GM19328 (cell line): ENCODE data around the gene KAZN.

Source experiments
- ATAC-seq: cut with Tn5 transposase; IDR thresholded peaks from one replicate; pipeline ENCODE4 v1.9.1; 2021; ENCODE audit warnings: mild to moderate bottlenecking, moderate library complexity; ENCODE audit not compliant: unreplicated experiment

The KAZN gene

DNA sequence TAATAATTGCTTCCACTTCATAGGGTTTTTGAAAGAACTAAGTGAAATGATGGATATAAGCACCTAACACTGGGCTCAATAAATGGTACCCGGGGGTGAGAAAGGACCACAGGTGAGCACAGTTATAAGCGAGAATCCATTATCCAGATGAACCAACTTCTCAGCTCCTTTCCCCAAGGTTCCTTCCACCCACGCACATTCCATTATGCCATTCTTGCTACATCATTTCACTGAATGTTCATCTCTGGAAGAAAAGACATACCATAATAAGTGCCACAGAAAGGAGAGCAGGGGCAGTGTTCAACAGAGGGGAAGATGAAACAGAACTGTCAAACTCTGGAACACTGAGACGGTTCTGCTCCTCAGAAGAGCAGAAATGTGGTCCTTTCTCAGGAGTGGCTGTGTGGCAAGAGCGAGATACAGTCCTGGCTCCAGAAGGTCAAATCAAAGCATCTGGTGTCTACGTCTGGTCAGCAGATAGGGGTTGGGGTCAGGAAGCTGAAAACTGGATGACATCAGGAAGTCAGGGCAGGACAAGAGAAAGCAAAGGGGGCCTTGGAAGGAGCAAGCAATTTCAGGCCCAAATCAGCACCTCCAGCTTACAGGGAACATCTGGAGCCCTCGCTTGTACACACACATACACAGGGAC lies 299.6 kb downstream of the KAZN start:
- ATAC-seq = no peak

DNA sequence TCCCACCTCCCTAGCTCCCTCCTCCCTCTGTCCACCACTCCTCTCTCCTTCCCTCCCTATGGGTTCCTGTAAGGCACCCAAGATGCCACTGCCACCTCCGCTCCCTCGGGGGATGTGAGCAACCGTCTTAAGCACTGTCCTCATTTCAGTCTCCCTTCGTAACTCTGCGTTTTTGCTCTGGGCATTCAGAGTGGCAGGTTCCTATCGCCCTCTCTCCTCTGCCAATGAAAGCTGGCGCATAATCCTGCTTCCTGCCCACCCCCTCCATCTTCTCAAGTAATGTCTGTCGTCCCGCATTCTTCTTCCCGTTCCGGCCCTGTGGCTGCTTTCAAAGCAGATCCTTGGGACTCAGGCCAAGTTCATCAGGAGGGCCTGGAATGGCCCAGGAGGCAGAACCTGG lies 301.2 kb downstream of the KAZN start:
- no peak for ATAC-seq

DNA sequence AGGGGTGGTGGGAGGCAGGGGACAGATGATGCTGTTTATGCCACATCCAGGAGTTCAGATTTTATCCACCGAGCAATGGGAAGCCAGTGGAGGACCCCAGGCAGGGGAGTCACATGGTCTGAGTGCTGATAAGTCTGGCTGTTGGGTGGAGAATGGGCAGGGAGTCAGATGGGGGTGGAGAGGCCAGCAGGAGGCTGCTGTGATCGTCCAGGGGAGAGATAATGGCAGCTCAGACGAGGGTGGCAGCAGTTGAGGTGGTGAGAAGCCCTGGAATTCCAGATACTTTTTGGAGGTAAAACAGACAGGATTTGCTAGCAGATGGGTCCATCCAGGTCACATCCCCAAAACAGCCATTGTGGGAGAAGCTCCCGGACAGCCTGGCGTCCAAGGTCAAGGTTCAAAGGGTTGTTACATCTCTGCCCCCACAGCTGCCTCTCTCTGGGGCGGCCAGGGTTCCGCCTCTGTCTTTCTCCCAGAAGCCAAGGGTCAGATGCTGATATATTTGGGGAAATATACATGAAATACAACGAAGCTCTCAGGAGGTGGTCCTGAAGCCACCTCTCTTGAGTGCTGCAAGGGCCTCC lies 303.0 kb downstream of the KAZN start:
- ATAC-seq = no peak

DNA sequence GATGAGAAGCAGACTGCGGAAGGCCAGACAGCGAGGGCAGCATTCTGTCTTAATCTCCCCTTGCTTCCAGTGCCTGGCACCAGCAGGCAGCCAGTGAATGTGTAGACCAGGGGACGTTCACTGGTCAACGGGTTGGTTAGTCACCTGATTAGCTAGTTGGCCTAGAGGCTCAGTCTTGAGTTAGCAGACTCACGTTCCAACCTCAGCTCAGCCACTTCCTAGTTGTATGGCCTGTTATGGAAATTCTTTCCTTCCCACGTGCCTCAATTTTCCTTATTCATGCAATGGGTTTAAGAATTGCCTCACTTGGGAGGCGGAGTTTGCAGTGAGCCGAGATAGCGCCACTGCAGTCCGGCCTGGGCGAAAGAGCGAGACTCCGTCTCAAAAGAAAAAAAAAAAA lies 305.4 kb downstream of the KAZN start:
- ATAC-seq = no peak

DNA sequence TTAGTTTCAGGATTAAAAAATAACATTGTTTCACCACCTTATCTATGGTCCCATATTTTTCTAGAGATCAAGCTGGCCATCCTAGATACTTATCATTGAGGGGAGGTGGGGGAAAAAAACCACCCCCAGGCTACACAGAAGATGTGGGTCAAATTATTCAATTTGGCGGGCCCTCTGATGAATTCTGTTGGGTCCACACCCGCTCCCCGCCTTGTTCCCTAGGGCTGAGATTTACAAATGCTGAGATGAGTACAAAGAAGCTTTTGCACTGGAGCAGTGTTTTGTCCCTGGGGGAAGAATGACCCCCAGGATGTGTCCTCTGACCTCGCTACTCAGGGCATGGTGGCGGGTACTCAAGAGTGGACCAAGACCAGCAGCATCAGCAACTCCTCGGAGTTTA lies 308.2 kb downstream of the KAZN start:
- no peak for ATAC-seq

DNA sequence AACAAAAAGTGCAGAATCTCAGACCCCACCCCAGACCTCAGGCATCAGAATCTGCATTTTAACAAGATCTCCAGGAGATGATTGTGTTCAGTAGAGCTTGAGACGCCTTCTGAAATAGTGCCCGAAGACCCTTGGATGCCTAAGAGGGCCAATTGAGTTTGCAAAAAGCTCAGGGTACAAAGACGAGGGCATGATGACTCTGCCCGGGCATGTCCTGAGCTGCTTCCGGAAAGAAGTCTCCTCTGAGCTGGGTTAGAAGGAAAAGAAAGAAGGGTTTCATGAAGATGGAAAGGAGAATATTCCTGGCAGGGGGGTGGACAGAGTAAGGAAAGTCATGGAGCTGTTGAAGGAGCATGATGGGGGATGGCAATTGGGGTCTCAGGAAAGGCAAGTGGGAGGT lies 308.9 kb downstream of the KAZN start:
- no peak for ATAC-seq

DNA sequence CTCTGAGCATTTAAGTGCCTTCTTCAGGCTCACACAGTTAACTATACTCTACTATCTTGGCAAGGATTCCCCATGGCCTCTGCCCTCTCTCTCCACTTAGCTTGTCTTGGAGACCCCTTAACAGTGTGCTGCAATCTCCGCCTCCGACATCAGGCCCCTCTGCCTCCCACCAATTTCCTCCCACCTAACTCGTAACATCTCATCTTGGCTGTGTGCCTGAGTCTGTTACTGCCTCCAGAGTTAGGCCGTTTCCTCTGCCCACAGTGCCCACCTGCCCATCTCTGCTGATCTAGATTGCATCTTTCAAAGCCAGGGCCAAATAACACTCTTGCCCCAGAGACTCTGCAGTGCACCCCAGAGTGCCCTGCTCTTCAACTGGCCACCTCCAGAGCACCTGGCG lies 310.8 kb downstream of the KAZN start:
- ATAC-seq = no peak

DNA sequence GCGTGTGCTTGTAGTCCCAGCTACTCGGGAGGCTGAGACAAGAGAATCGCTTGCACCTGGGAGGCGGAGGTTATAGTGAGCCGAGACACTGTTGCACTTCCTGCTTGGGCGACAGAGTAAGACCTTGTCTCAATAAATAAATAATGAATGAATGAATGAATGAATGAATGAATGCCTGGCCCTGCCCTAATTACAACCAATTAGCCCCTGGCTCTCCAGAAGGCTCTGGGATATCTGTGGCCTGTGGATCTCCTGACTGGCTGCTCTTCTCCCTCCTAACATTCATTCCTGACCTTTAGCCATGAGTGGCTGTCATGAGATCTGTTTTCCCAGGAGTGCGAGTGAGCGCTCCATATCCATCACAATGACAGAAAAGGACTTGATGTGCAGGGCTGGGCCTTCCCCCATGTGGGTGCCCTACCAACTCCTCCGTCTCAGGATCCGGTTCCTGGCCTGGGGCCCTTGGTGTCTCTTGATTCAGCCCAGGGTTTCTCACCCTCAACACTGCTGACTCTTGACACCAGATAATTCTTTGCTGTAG lies 311.5 kb downstream of the KAZN start:
- ATAC-seq = no peak

DNA sequence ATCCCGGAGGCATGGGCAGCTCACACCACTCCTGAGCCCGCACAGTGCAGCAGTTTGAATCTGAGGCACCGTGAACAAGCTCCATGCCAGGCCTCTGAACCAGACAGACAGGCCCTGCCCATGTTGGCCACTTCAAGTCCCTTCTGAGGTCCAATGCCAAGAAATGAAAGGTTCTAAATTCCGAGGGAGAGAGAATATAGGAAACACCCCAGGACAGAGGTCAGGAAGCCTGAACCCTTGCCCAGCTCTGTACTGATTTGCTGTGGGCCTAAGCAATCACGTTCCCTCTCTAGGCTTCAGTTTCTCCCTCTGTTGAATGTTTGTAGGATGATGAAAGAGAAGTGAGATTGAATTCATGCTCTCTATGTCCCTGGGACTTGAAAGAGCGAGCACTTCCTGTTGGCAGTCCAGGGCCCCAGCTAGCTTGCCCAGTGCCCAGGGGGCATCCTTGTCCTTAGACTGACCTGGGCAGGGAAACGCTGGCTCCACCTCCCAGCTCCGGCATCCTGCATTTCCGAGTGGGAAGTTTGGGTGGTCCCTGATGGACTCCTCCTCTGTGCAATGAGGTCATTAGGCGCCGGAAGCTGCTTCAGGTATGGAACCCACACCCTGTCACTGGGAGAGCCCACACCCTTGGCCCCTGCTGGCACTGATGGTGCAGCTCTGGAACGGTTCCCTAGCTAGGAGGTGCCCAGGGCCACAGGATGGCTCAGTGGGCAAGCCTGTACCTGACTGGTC lies 312.7 kb downstream of the KAZN start:
- ATAC-seq = no peak

DNA sequence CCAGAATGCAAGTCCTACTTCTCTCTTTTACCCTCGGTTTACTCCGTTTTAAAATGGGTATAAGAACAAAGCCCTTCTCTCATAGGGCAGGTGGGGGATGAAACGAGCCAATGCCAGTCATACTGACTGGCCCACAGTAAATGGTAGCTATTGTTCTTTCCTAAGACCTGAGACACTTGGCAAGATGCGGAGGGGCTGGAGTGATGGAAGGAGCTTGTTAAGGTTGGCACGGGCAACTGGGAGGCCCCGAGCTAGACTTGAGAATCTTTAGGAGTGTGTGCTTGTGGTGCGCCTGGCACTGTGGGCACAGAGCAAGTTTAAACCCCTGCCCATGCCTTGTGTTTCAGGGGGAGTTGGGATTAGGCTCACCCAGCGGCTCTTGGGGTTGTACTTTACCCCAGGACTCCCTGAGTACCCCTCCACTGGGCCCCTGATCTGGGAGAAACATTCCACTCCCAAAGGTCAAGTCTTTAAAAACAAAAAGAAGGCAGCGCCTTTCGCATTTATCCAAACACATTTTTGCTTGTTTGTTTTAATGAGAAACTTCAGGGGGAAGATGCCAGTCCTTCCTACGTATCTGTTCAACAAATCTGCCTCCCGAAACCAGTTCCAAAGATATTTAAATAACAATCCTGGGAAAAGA lies 314.5 kb downstream of the KAZN start:
- no peak for ATAC-seq

DNA sequence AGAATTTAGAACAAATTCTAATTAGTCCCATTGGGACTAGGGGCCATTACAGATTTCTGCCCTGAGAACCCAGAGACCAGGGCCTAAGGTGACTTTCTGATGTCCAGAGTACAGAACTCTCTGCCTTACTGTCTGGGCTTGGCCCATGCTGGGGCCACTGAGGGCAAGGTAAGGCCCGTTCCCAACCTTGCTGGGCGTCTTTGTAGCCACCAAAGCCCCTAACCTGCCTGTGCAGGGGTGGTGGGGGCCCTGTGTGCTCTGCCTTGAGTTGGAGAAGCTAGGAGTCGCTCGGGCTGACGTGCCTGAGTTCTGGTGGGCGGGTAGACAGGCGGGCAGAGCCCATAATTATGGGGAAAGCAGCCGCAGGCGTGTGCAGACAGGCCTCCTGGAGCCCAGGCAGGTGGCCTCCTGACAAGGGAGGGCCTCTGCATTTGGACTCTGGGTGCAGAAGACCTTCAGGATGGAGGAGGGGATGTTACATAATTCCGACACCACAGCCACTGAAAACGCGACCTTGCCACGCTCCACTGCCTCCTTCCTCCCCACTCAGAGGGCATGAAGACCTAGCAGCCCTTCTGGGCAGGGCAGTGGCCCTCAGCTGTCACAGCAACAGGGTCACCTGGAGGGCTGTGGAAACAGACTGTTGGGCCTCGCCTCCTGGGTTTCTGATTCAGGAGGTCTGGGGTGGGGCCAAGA lies 315.1 kb downstream of the KAZN start:
- ATAC-seq = no peak

DNA sequence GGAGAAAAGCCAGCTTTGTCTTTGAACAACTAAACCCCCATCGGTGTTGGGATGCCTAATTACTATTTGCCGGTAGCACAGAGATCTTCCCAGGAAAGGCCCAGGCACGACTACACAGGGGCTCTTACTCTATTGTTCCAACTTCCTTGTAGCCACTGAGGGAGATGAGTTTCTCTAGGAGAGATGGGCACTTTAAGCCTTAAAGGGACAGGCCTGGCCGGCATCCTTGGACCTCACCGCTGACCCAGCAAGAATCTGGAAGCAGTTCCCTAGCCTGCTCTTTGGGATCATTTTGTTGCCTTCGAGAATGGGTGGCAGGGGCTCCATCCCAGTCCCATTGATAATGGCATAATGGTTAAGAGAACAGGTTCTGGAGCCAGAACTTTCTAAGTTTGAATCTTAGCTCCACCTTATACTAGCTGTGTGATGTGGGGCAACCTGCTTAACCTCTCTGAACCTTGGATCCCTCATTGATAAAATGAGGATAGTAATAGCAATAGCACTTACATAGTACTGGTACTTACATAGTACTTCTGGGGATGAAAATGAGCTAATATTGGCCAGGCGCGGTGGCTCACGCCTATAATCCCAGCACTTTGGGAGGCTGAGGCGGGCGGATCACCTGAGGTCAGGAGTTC lies 316.0 kb downstream of the KAZN start:
- ATAC-seq = no peak

DNA sequence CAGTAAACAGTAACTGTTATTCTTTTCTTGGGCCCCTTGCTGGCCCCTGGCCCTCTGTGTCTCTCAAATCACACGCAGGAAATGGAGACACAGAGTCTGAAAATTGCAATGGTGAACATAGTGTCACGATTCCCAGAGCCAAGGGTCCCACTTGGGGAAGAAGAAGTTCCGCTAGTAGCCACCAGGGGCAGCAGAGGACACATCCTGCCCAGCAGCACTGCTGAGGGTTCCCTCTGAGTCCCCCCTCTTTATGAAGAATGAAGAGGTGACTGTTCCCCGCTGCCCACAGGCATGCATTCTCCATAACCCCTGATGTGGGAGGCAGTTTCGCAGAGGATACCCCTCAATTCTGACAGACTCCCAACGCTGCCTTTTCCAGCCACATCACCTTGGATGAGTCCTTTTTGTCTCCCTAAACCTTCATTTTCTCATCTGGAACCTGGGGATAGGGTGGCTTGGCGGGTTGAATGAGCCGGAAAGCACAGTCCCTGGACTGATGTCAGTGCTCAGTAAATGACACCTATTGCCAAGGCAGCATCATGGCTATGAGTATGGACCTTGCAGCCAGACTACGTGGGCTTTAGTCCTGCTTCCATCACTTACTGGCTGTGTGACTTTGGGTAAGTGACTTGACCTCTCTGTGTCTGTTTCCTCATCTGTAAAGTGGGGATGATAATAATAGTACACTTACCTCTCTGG lies 317.0 kb downstream of the KAZN start:
- ATAC-seq = no peak

DNA sequence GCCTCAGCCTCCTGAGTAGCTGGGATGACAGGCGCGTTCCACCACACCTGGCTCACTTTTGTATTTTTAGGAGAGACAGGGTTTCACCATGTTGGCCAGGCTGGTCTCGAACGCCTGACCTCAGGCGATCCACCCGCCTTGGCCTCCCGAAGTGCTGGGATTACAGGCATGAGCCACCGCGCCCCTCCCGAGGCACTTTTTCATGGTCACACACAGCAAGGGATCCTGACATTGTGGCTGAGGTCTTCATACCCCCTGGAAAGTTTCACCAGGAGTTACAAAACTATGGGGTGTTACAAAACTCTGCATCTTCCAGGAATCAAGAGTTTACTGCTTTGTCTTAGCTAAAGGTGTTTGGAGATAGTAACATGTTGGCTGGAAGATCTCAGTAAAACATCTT lies 320.8 kb downstream of the KAZN start:
- no peak for ATAC-seq

DNA sequence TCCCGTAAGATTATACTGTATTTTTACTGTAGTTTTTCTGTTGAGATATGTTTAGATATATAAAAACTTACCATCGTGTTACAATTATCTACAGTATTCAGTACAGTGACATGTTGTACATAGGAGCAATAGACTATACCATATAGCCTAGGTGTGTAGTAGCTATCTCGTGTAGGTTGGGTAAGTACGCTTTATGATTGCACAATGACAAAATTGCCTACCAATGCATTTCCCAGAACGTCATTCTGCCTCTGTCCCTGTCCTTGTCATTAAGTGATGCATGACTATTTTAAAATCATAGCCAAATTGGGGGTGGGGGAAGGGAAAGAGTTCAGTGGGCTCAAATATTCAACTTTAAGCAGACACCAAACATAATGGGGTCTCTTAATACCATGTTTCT lies 321.3 kb downstream of the KAZN start:
- ATAC-seq = no peak

DNA sequence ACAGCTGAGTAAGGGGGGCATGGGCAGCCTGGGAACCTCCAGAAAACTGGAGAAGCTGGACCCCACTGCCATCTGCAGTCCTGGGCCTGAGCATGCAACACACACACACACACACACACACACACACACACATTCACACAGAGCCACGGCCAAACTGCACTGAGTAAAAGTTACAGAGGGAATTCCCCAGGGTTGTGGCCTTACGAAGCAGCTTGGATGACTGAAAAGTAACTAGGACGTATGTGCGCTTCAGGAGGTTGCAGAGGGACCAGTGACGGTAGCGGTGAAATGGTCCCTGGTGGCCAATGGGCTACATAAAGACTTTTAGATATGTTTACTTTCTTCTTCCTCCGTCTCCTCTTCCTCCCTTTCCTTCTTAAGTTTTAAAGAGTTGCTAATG lies 322.6 kb downstream of the KAZN start:
- no peak for ATAC-seq

DNA sequence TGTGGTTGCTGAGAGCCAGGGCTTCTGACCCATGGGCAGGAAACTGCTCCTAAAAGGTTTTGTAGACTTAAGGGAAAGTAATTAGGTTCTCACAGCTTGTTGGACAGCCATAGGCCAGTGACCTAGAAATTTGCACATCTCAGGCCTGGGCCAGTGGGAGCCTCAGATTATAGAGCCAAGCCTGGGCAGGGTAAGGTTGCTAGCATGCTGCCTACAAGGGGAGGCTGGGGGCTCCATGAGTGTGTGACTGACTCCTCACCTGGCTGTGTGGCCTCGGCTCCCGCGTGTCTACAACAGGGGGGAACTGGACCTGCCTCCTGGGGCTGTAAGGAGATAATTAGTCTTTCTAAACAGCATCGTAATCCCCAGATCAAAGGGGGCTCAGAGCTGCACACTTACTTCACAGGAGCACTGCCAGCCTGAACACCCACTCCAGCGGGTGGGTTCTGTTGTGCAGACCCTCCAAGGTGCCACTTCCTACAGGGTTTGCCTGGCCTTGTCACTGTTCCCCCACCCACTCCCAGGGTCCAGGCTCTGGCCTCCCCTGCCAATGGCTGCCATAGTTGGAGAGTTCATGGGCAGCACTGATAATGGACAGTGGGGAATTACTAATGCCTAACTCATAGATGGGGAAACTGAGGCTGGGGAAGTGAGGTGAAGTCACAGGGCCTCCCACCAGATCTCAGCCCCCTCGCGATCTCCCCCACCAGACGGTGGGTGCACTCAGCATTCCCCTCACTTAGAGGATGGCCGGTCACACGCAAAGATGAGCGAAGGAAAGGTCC lies 324.6 kb downstream of the KAZN start:
- ATAC-seq = no peak

DNA sequence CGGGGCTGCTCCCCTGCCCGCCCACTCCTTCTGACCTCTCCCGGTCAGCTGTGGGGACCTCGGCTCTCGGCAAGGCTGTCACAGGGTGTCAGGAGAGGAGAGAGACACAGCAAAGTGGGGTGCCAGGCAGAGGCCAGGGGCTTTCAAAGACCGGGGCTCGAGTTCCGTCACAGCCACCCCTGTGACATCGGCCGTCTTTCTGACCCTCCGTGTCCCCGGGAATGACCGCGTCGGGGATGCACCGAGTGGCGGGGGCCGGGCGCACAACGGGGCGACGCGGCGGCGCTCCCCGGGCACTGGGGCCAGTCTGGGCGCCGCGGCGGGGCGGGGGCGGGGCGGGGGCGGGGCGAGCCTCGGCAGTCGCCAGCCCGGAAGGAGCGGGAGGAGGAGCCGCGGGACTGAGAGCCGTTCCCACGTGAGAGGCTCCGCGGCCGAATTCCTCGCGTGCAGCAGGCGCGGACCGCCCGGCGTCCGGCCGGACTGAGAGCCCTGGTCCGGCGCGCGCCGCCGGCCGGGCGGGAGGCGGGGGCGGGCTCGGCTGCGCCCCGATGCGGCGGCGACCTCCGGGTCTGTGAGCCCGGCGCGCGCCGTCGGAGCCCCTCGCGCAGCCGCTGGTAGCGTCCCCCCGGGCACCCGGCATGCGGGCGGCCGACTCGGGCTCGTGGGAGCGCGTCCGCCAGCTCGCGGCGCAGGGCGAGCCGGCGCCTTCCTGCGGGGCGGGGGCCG lies 325.4 kb downstream of the KAZN start:
- no peak for ATAC-seq
